Measurements from ENCODE around the gene IDH3A.

IDH3A gene

GRCh38 chr15:78210349-78210717, 61.2 kb downstream of the IDH3A start:
- TF ChIP-seq CTCF (IDR thresholded peaks at IDR 0.05; ENCODE audit: low read depth, low read length): no peak
- DNase-seq (ENCODE audit: low read depth in 2 of 2): no peak
- H3K4me3 ChIP-seq (replicated peaks in 1 of 2; ENCODE audit: low read depth in 2 of 2, low read length in 2 of 2): no peak overlapping the region

- DNase-seq (ENCODE audit: low read depth in 2 of 2): peak in 1 of 2 donors; percentile 23
- no peak overlapping the region for H3K4me3 ChIP-seq (replicated peaks in 1 of 2; ENCODE audit: low read depth in 2 of 2, low read length in 2 of 2)
- TF ChIP-seq CTCF (IDR thresholded peaks at IDR 0.05; ENCODE audit: low read depth, low read length): no peak
These were observed 62.2 kb downstream of the IDH3A start for GRCh38 chr15:78211189-78211921.

- DNase-seq (ENCODE audit: low read depth in 2 of 2): no peak
- no peak overlapping the region for H3K4me3 ChIP-seq (replicated peaks in 1 of 2; ENCODE audit: low read depth in 2 of 2, low read length in 2 of 2)
- no peak for TF ChIP-seq CTCF (IDR thresholded peaks at IDR 0.05; ENCODE audit: low read depth, low read length)
These were observed 62.8 kb downstream of the IDH3A start for GRCh38 chr15:78212008-78212407.

GRCh38 chr15:78212546-78213424, 63.6 kb downstream of the IDH3A start:
- peak; percentile 67 to 69 for DNase-seq (ENCODE audit: low read depth in 2 of 2)
- TF ChIP-seq CTCF (IDR thresholded peaks at IDR 0.05; ENCODE audit: low read depth, low read length): no peak
- no peak overlapping the region for H3K4me3 ChIP-seq (replicated peaks in 1 of 2; ENCODE audit: low read depth in 2 of 2, low read length in 2 of 2)

GRCh38 chr15:78213425-78213750, 64.2 kb downstream of the IDH3A start:
- H3K4me3 ChIP-seq (replicated peaks in 1 of 2; ENCODE audit: low read depth in 2 of 2, low read length in 2 of 2): no peak overlapping the region
- DNase-seq (ENCODE audit: low read depth in 2 of 2): no peak
- no peak for TF ChIP-seq CTCF (IDR thresholded peaks at IDR 0.05; ENCODE audit: low read depth, low read length)

- H3K4me3 ChIP-seq (replicated peaks in 1 of 2; ENCODE audit: low read depth in 2 of 2, low read length in 2 of 2): no peak overlapping the region
- TF ChIP-seq CTCF (IDR thresholded peaks at IDR 0.05; ENCODE audit: low read depth, low read length): no peak
- no peak for DNase-seq (ENCODE audit: low read depth in 2 of 2)
These were observed 64.8 kb downstream of the IDH3A start for GRCh38 chr15:78213956-78214355.
